OCI-LY7 (cell line): ENCODE results near the gene CXorf49. TPM values are rescaled to one million over a fixed set of nuclear protein-coding genes. Genes with fewer than 3 reads are reported as not detected.

Experiments used
- BruUV-seq: library from RNA; stranded (reverse); fragments of 400-500 nt; replicated peaks from 2 replicates; lab custom pipeline; 2021; lab: Mats Ljungman, UMichigan
- CTCF ChIA-PET: fragments of 300-600 bp; sonication (Branson Sonifier 250); formaldehyde crosslinking; loops from one replicate; lab custom pipeline; 2022; ENCODE audit warnings: antibody characterized with exemption; ENCODE audit not compliant: unreplicated experiment; lab: Charles Lee
- POLR2A ChIA-PET: fragments of 300-600 bp; sonication (Branson Sonifier 250); formaldehyde crosslinking; loops from one replicate; lab custom pipeline; 2022; ENCODE audit warnings: antibody characterized with exemption; lab: Charles Lee
- DNase-seq: peaks from one replicate; pipeline ENCODE4 v3.0.0-alpha.2; 2015; ENCODE audit warnings: low spot score
- H2AFZ ChIP-seq: fragments of 200-600 bp; sonication (generic), shearing (Covaris generic); 2 replicates; pipeline ENCODE4 v1.6.1; 2014; ENCODE audit warnings: mild to moderate bottlenecking, antibody characterized with exemption, low read length, moderate library complexity
- H3K27ac ChIP-seq: fragments of 200-600 bp; sonication (generic); 2 replicates; pipeline ENCODE4 v1.5.1; 2014; ENCODE audit warnings: mixed run types, low read depth, mild to moderate bottlenecking, moderate library complexity, low read length, inconsistent platforms; ENCODE audit not compliant: poor library complexity, severe bottlenecking
- H3K36me3 ChIP-seq: fragments of 200-600 bp; sonication (generic); 2 replicates; pipeline ENCODE4 v1.6.1; 2014; ENCODE audit warnings: mild to moderate bottlenecking, antibody characterized with exemption, low read length, moderate library complexity, mixed read lengths; ENCODE audit not compliant: insufficient read depth
- H3K4me1 ChIP-seq: fragments of 200-600 bp; sonication (generic); 2 replicates; pipeline ENCODE4 v1.5.1; 2014; ENCODE audit warnings: mild to moderate bottlenecking, low read length; ENCODE audit not compliant: insufficient read depth, poor library complexity, severe bottlenecking
- H3K4me2 ChIP-seq: fragments of 200-600 bp; sonication (generic); 2 replicates; pipeline ENCODE4 v1.6.1; 2014; ENCODE audit warnings: mild to moderate bottlenecking, low read length
- H3K4me3 ChIP-seq: fragments of 200-600 bp; sonication (generic); 2 replicates; pipeline ENCODE4 v1.5.1; 2014; ENCODE audit warnings: mild to moderate bottlenecking, low read depth, low read length; ENCODE audit not compliant: poor library complexity, severe bottlenecking
- H3K79me2 ChIP-seq: fragments of 200-600 bp; sonication (generic); 2 replicates; pipeline ENCODE4 v1.6.1; 2016; ENCODE audit warnings: low read depth, mild to moderate bottlenecking, low read length, moderate library complexity, mixed read lengths; ENCODE audit not compliant: insufficient read depth
- H3K9me2 ChIP-seq: fragments of 200-600 bp; sonication (generic); 2 replicates; pipeline ENCODE4 v1.6.1; 2016; ENCODE audit warnings: mild to moderate bottlenecking, low read length, mixed read lengths; ENCODE audit not compliant: insufficient read depth
- H3K9me3 ChIP-seq: fragments of 200-600 bp; sonication (generic); 2 replicates; pipeline ENCODE4 v1.6.1; 2014; ENCODE audit warnings: mild to moderate bottlenecking, mixed run types, low read length, mixed read lengths
- H4K20me1 ChIP-seq: fragments of 200-600 bp; sonication (generic); 2 replicates; pipeline ENCODE4 v1.6.1; 2014; ENCODE audit warnings: mild to moderate bottlenecking, antibody characterized with exemption, low read length, moderate library complexity, mixed read lengths; ENCODE audit not compliant: insufficient read depth
- EZH2phosphoT487 ChIP-seq: fragments of 200-600 bp; sonication (generic); IDR thresholded peaks from 2 replicates; pipeline ENCODE4 v1.6.1; 2018; ENCODE audit warnings: low read depth, borderline replicate concordance, mild to moderate bottlenecking, mixed run types, antibody characterized with exemption, low read length, moderate library complexity, mixed read lengths
- intact Hi-C: fragments of 100-400 bp; cut with micrococcal nuclease; formaldehyde crosslinking; loops from one replicate; pipeline ENCODE4 v1.10.0; 2022; ENCODE audit not compliant: unreplicated experiment
- total RNA-seq, 2 experiments: library from RNA; depleted of rRNA in 1 of 2; stranded (reverse); fragments of >200 nt in 1 of 2; shearing (Covaris generic) in 1 of 2; gene quantifications; 2 replicates each; pipeline ENCODE4 v1.2.3, GENCODE V29; 2014 to 2022
- TF ChIP-seq, protein P1 (sequence below): fragments of 200-600 bp; sonication (generic); conservative IDR thresholded peaks from 2 replicates; pipeline ENCODE4 v1.5.1; 2014; ENCODE audit warnings: mild to moderate bottlenecking, antibody characterized with exemption, low read length, moderate library complexity, mixed read lengths

Gene CXorf49
- total RNA-seq, 2 experiments from 2014 or later = not detected

- TF ChIP-seq EZH2phosphoT487 = no peak
- TF ChIP-seq, protein P1, sequence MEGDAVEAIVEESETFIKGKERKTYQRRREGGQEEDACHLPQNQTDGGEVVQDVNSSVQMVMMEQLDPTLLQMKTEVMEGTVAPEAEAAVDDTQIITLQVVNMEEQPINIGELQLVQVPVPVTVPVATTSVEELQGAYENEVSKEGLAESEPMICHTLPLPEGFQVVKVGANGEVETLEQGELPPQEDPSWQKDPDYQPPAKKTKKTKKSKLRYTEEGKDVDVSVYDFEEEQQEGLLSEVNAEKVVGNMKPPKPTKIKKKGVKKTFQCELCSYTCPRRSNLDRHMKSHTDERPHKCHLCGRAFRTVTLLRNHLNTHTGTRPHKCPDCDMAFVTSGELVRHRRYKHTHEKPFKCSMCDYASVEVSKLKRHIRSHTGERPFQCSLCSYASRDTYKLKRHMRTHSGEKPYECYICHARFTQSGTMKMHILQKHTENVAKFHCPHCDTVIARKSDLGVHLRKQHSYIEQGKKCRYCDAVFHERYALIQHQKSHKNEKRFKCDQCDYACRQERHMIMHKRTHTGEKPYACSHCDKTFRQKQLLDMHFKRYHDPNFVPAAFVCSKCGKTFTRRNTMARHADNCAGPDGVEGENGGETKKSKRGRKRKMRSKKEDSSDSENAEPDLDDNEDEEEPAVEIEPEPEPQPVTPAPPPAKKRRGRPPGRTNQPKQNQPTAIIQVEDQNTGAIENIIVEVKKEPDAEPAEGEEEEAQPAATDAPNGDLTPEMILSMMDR = no peak
- no TSS peak for BruUV-seq
- H2AFZ ChIP-seq = no peak overlapping the region
- intact Hi-C loops = no loop called here
- H3K27ac ChIP-seq = no peak overlapping the region
- ChIA-PET CTCF (no interaction called here), POLR2A (no interaction called here)
- no peaks in the 10 kb centered on the region for H3K9me3 ChIP-seq
- no peaks in the 10 kb centered on the region for H3K4me1 ChIP-seq
- H3K36me3 ChIP-seq = no peaks in the 10 kb centered on the region
- no peak for DNase-seq
- no peaks in the 10 kb centered on the region for H4K20me1 ChIP-seq
- H3K4me3 ChIP-seq = no peak overlapping the region
- no peaks in the 10 kb centered on the region for H3K79me2 ChIP-seq
- no peak overlapping the region for H3K4me2 ChIP-seq
- no peaks in the 10 kb centered on the region for H3K9me2 ChIP-seq
Observed at GRCh38 chrX:71669492-71669891, 48.6 kb downstream of the CXorf49 start.

- no peak overlapping the region for H3K4me3 ChIP-seq
- DNase-seq = no peak
- POLR2A ChIA-PET = no interaction called here
- intact Hi-C loops = no loop called here
- TF ChIP-seq EZH2phosphoT487 = no peak
- TF ChIP-seq, protein P1 = no peak
- H3K4me1 ChIP-seq = no peaks in the 10 kb centered on the region
- H3K79me2 ChIP-seq = no peaks in the 10 kb centered on the region
- no peak overlapping the region for H3K4me2 ChIP-seq
- no peak overlapping the region for H3K27ac ChIP-seq
- H4K20me1 ChIP-seq = no peaks in the 10 kb centered on the region
- H2AFZ ChIP-seq = no peak overlapping the region
- no peaks in the 10 kb centered on the region for H3K36me3 ChIP-seq
- no peaks in the 10 kb centered on the region for H3K9me2 ChIP-seq
- H3K9me3 ChIP-seq = no peaks in the 10 kb centered on the region
- BruUV-seq = no TSS peak
- CTCF ChIA-PET = interaction anchor here (0.5 kb wide), 1 partner anchor 315 kb away, joined by 3 read pairs; no protein-coding TSS in a partner anchor
Observed at GRCh38 chrX:71668248-71668595, 49.9 kb downstream of the CXorf49 start.

- ChIA-PET POLR2A (no interaction called here), CTCF (no interaction called here)
- no peak for DNase-seq
- Histone ChIP-seq H4K20me1 (no peaks in the 10 kb centered on the region), H3K27ac (no peak within 1 kb of the TSS), H3K4me3 (no peak within 1 kb of the TSS), H3K79me2 (no peaks in the 10 kb centered on the region), H3K4me2 (no peak within 1 kb of the TSS), H3K4me1 (no peaks in the 10 kb centered on the region), H3K9me2 (no peaks in the 10 kb centered on the region), H3K36me3 (no peaks in the 10 kb centered on the region), H3K9me3 (no peaks in the 10 kb centered on the region), H2AFZ (no peak within 1 kb of the TSS)
- BruUV-seq = no TSS peak
- TF ChIP-seq, protein P1 = no peak
- intact Hi-C loops = no loop called here
Observed at GRCh38 chrX:71667328-71668247, 50.5 kb downstream of the CXorf49 start, which contains the start of gene LOC101059915. Gene LOC101059915, plus strand, starts transcription at chrX:71667546.
